Measurements from ENCODE around the gene NDE1. TPM values are rescaled to one million over a fixed set of nuclear protein-coding genes. Genes with fewer than 3 reads are reported as not detected.
A peak's percentile ranks its signal among the peaks of the same experiment; 100 is the strongest.
"Not testable (repeated sequence)": the region's sequence is repeated elsewhere in the genome, so short reads cannot be mapped to it uniquely, and the experiment has no call there.

The NDE1 gene, protein sequence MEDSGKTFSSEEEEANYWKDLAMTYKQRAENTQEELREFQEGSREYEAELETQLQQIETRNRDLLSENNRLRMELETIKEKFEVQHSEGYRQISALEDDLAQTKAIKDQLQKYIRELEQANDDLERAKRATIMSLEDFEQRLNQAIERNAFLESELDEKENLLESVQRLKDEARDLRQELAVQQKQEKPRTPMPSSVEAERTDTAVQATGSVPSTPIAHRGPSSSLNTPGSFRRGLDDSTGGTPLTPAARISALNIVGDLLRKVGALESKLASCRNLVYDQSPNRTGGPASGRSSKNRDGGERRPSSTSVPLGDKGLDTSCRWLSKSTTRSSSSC
- 45.1 and 58.2 TPM in 2 replicates for polyA plus RNA-seq (2014; cell fraction: cytosol; rRNA removed)
- polyA plus RNA-seq (2014; cell fraction: nucleus; rRNA removed) = 21.8 and 26.0 TPM in 2 replicates

DNA sequence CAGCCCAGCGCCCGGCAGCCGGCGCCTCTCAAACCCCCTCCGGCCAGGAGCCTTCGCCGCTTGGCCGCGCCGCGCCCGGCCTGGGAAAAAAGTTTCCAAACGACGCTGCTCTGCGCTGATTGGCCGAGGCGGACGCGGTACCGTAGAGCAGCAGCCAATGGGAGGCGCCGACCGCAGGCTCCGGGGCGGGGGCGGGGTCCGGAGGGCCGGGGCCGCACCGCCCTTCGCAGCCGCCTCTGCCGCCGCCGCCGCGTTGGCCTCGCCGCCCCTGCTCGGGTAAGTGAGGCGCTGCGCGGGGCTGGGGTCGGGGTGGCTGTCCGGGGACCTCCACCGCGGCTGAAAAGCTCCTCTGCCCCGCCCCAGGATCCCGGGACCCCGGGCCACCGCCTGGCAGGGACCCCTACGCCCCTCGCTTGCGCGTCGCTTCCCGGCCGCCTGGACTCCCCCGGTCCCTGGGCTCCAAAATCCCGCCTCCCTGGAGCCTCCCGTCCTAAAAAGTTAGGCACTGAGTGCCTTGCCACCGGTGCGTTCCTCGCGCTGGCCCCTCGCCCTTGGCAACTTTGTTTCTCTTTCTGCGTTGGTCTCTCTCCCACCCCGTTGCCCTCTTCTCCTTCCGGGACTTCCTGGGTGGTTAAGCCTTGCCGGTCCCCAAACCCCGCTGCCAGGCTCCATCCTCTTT lies at the start of gene NDE1:
Gene NDE1, plus strand, starts transcription at position 227 of the 679 bp plus-strand sequence. CDS start 14,534 bp downstream, outside the sequence.
- DNase-seq (ENCODE audit: low spot score) = peak; percentile 87

DNA sequence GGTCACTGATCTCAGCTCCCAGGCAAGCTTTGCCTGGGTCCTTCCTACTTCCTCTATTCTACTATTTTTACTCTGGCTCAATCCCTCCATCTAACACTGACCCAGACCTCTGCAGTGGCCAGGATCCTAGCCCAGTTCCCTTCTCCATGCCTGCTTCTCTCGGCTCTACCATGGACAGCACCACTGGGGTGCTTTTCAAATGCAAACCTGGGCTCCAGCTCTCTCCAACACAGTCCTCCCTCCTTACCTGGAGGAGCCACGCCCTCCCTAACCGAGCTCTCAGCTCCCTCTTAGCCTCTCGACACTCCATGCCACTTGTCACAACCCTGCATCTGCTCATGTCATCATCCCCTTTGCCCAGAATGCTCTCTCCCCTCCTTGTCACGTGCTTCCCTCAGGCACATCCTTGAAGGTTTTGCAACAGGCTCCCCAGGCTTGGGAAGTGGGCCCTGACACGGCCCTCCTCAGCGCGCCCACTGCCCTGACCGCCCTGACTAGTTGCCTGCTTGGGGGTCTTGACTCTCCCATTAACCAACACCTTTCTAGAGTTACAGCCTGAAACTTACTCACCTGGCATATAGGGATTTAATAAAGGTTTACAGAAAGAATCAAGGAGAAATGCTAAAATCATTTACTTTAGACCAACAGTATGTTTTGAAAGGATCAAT lies 48.7 kb upstream of the NDE1 start:
- no peak for DNase-seq (ENCODE audit: low spot score)

DNA sequence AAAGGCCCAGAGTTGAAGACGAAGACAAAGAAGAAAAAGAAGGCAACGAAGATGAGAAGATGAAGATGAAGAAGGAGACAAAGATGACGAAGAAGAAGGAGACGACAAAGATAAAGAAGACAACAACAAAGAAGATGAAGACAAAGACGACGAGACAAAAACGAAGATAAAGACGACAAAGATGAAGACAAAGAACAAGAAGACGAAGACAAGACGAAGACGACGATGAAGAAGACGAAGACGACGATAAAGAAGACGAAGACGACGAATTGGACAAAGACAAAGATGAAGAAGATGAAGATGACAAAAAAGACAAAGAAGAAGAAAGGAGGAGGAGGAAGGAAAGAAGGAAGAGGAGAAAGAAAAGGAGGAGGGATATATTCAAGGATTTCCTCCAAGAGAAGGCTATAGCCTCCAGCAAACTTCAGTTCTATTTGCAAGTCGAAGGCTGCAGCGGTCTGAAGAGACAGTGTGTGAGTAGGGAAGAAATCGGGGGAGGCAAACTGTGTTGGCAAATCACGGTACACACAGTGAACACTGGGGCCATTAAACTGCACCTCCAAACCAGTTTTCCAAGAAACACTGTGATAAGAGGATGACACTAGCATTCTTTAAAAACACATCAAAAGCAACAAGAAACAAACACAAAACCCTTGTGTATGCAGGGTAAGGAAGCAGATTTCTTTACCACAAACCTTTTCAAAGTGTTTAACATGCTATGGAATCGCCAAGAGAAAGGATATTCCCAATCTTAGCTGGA lies 47.6 kb upstream of the NDE1 start:
- no peak for DNase-seq (ENCODE audit: low spot score)

DNA sequence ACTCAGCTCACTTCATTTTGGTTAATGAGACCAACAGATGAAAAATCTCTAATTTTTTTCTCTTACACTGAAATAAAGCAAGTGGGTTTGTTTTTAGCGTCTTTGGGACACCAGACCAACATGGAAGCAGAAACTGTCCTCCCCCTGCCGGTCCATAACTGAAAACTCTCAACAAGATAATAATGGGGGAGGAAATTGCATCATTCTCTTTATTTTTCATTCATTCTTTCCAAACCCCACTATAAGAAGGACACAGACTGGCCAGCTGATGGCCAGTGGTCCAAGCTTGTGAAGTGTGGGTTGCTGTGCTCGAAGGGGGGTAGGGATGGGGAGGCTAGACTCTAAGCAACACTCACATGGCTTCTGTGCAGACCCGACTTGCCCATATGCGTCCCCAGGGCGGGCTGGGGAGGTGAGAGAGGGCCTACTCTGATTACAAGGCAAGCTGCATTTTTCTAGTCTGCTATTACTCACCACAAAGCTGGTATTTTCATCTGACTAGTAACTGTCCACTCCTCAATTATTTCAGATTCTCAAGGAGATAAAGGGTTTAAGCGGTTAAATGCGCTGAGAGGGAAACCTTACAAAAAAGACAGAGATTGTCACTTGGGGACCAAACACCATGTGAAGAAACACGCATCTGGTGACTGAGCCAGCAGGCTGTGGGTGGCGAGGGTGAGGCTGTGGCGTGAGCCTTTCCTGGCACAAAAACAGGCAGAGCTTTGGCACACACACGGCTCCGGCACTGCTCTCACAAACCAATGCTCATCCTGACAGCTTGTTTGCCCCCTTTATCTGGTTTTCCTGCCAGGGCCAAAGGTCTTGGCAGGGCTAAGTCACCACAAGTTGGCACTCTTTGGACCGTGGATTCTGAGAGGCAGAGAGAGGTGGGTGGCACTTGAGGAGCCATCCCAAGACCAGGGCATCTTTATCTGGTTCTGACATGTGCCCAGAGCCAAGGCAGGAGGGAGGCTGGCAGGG lies 45.3 kb upstream of the NDE1 start:
- no peak for DNase-seq (ENCODE audit: low spot score)

DNA sequence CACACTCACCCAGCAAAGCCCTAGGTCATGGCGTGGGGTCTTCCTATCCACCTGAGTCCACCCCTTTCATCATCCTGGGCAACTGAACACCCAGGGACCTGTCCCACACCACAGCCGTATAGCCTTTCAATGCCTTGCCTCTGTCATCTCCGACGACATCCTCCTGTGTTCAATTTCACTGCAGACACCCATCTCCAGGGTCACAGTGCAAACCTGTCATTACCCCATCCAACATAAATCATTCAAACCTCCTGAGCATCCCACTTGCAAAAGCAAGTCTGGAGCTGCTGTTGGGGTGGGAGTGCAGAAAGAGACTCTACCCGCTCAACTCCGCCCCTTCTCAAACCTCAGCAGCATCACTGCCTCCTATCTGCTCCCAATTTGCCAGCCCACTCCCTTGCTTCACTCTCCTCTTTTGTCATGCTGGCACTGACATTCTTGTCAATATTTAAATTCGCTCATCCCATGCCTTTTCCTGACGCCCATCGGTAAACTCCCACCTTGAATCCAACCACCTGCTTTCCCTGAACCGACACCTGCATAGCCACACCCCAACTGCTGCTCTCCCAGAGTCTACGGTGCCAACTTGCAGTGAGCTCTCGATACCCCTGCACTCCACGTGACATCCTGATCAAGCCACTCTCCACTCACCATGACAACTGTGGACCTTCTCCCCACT lies 44.1 kb upstream of the NDE1 start:
- DNase-seq (ENCODE audit: low spot score) = no peak

DNA sequence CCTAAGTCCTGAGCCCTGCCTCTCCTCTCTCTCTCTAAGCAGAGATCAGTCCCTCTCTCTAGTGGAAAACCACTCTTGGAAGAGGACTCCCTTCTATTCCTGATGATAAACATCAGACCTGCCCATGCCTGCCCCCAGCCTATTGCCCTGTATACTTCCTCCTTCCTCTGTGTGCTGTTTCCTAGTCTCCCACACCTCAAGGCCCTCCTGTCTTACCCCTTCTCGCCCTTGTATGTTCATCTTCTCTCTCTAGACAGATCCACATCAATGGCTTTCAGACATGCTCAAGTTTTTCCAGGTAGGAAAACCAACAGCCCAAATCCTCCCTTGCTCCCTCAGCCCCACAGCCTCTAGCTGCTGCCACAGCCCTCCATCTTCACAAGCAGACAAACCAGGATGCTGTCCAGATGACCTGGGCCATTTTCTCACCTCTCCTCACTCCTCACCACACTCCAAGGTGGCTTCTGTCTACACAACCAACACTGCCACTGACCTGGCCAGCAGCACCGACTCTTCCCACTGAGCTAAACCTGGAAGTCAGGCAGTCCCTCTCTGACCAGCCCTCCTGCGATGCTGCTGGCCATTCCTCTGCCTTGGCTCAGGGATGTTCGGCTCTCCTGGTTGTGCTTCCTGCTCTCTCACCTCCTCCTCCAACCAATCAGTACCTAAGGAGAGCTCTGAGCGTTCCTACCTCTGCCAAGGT lies 43.4 kb upstream of the NDE1 start:
- no peak for DNase-seq (ENCODE audit: low spot score)

DNA sequence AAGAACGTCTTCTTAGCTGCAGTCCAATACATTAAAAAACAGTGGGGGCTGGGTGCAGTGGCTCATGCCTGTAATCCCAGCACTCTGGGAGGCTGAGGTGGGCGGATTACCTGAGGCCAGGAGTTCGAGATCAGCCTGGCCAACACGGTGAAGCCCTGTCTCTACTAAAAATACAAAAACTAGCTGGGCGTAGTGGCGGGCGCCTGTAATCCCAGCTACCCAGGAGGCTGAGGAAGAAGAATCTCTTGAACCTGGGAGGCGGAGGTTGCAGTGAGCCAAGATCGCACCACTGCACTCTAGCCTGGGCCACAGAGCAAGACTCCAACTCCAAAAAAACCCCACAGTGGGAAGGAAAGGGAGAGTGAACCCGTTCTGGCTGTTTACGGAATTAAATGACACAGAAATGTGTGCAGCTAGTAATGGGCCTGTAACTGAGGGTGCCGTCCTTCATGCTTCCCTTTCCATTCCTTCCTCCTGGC lies 42.8 kb upstream of the NDE1 start:
- not testable (repeated sequence) for DNase-seq (ENCODE audit: low spot score)

DNA sequence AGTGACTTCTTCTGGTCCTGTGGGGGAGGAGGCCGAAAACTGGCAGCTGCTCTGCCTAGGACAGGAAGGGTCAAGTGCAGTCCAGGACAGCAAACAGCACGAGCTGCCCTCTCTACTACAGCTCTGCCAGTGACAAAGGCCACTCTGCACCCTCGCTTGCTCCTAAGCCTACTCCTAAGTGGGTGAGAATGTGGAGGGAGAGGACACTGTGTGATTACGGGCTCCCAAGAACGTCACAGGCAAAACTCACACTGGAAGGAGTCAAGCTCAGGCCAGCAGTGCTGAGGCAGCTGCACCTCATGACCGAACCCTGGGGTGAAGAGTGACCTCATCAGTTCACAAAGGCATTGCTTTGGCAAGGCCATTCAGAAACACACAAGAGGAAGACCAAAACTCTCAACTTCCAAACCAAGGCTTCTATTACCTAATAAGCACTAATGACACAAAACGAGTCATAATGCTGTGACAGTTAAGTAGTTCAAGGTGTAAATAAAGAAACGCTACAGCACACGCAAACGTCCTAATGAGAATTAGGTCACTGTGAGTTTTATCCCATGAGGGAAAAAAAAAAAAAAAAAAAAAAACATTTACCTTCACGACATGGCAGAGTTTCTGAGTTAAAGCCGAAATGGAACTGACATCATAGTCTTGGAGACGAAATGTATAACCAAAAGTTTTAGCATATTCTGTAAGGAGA lies 42.2 kb upstream of the NDE1 start:
- no peak for DNase-seq (ENCODE audit: low spot score)

DNA sequence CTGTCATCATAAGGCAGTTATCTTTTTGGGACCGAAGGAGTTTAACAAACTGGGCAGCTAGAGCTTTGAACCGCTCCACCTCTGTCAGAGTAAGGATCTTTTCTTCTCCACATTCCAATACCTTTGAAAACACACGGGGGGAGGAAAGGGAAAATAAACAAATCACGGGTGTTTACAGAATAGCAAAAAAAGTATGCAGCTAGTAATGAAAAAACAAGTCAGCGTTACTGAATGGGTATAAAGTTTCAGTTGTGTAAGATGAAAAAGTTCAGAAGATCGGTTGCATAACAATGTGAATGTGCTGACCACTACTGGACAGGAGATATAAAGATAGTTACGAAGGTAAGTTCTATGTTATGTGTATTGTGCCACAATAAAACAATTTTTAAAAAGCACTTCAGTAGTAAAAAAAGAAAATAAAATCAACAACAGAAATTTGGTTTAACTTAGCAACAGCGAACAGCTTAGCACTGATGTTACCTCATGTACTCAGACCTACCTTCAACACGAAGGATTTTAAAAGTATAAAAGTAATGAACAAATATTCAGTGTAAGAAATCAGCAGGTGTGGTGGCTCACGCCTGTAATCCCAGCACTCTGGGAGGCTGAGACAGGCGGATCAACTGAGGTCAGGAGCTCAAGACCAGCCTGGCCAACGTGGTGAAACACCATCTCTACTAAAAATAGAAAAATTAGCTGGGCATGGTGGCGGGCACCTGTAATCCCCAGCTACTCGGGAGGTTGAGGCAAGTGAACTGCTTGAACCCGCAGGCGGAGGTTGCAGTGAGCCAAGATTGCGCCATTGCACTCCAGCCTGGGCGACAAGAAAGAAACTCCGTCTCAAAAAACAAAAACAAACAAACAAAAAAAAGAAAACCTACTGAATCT lies 41.4 kb upstream of the NDE1 start:
- no peak for DNase-seq (ENCODE audit: low spot score)

DNA sequence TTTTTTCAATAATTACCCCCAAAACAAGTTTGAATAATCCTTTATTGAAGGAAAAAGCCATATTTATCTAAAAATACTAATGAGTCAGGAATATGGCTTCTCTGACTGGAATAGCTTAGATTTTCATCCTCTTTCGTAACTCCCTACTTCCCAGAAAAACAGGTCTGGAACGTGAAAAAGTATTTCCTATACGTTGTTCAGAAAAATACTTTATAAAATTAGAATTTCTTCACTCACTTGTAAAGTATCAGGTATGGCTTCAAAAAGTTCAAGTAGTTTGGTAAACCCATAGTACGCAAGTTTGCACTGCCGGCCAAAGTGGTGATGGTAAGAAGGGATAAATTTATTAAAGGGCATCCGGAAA lies 40.8 kb upstream of the NDE1 start:
- no peak for DNase-seq (ENCODE audit: low spot score)

DNA sequence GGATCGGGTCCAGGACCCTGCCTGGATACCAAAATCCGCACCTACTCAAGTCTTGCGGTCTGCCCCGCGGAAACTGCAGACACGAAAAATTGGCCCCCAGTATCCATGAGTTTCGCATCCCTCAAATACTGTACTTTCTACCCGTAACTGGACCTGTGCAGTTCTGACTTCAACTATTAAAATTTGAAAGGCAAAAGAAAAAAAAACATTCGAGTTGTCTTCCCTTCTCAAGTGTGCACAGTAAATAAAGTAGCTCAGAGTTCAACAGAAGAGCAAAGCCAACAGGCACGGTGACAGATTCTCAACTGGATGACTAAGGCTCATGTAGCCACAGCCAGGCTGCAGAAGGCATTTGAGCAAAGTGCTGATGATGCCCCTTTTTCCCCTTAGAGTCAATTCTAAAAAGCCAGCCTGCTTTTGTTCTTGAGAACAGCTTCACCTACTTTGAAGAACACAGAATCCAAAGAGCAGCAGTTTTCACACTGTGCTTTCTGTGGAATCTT lies 39.6 kb upstream of the NDE1 start:
- DNase-seq (ENCODE audit: low spot score) = no peak

DNA sequence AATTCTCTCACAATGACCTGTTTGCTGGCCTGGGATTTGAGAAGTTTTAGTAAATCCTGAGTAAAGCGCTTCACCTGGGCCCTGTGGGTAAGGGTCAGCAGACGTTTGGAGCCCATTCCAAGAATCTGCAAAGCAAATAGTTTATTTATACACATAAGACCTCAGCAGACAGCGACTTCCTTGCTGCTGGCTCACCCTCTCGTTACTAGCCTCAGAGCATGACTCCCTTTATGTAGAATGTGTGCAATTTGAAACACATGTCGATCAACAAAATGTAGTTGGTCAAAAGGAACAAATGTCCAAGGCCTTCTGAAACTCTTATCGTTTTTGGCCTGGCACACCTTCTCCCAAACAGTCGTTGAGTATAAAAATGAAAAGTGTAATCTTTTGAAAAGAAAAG lies 38.4 kb upstream of the NDE1 start:
- DNase-seq (ENCODE audit: low spot score) = no peak

DNA sequence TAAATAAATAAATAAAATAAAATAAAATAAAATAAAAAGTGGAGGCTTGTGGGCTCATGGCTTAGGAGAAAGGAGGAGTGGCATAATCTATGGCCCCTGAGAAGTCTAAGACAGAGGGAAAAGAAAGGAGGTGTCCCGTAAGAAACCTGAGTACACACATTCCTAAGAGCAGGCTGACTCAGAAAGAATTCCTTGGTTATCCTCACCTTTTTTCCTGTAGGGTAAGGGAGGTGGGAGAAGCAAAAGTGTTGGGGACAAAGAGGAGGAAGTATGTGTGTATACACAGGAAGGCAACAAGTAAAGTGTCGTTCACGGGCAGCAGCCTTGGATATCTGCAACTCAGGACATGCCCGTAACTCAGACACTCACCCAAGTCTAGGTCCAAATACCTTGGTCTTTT lies 36.4 kb upstream of the NDE1 start:
- DNase-seq (ENCODE audit: low spot score) = no peak

DNA sequence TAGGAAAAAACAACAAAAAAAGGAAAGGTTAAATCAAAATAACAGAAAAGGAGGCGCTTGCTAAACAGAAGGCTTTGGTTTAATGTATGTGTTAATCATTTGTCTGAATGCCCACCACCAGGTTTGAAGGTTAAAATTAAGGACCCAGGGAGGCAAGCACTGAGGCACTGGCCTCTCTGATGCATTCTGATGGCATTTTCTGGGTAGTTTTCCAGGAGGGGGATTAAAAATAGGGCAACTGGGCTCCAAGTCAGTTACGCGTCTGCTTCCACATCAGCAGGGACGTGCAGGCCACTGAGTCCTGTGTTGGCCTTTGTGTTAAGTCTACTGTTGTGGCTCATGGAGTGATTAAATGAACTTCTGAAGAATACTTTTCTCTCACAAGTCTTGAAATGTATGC lies 34.0 kb upstream of the NDE1 start:
- no peak for DNase-seq (ENCODE audit: low spot score)

DNA sequence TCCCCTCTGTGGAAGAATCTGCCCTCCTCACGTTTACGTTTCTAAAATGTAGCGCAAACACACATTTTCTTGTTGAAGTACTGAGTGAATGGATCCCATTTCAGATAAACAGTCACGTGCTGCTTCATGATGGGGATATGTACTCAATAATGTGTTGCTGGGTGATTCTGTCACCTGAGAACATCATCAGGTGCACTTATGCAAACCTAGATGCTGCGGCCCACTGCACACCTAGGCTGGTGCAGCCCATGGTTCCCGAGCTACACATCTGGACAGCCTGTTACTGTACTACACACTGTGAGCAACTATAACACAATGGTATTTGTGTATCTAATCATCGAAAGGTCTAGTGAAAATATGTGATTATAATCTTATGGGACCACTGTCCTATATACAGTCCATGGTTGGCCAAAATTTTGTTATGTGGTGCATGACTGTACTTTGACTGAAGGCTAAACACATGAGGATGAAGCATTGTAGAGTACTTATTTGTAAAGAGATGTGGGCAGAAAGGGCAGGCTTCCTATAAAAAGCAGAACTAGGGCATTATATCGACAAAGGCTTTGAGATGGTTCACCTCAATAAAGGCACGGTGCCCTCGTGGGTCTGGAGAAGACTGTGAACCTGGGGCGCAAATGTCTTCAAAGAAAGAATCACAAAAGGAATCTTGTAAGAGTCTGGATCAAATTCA lies 33.4 kb upstream of the NDE1 start:
- no peak for DNase-seq (ENCODE audit: low spot score)

DNA sequence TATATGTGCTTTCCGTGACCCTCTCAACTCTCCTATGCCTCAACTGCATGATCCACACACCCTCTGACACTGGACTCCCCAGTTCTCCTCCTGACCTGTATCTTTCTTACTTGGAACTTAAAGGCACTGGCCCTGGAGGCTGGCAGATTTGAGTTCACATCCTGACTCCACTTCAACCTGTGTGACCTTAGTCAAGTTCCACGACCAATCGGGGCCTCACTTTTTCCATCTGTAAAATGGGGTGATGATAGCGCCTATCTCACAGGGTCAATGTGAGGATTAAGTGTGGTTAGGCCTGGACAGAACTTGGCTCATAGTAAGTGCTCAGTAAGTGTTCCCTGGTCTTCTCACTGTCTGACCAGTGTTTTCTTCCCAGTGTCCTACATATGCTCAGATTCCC lies 32.1 kb upstream of the NDE1 start:
- no peak for DNase-seq (ENCODE audit: low spot score)

DNA sequence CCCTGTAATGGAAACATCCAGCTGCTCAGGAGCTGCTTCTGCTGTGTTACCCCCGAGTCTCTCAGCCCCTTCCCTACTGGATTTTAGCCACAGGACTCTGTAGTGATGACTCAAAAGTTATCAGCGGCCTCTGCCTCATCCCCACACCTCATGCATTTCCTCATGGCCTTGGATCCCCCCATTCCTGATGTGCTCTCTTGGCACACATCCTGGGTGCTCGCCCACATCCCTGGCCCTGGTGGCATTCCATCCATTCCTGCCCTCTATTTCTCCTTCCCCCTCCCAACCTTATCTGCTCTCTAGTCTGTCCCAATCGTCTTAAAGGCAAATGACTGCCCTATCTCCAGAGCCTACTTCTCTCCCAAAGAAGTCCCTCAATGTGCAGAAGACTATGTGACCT lies 31.7 kb upstream of the NDE1 start:
- DNase-seq (ENCODE audit: low spot score) = no peak
